HepG2 (cell line): ENCODE results near the gene CRIM1. TPM values are rescaled to one million over a fixed set of nuclear protein-coding genes. Genes with fewer than 3 reads are reported as not detected.
A peak's percentile ranks its signal among the peaks of the same experiment; 100 is the strongest.

Experiments
- ARNT ChIP-seq: fragments of 450-650 bp; IDR thresholded peaks from 2 replicates; pipeline ENCODE4 v1.6.1; 2017
- CBFB ChIP-seq: sonication (generic); formaldehyde crosslinking; IDR thresholded peaks from 2 replicates; pipeline ENCODE4 v1.4.0; 2020; ENCODE audit warnings: missing genetic modification reagents
- FOXA3 ChIP-seq: IDR thresholded peaks from 2 replicates; pipeline ENCODE4 v1.6.1; 2016; ENCODE audit warnings: missing genetic modification reagents, missing compliant biosample characterization
- FOXJ3 ChIP-seq: sonication (generic); formaldehyde crosslinking; IDR thresholded peaks from 2 replicates; pipeline ENCODE4 v1.4.0; 2020; ENCODE audit warnings: missing genetic modification reagents, mild to moderate bottlenecking, borderline replicate concordance
- FOXO1 ChIP-seq: sonication (generic); formaldehyde crosslinking; IDR thresholded peaks from 2 replicates; pipeline ENCODE4 v1.4.0; 2020; ENCODE audit warnings: missing genetic modification reagents
- GABPB1 ChIP-seq: IDR thresholded peaks from 2 replicates; pipeline ENCODE4 v1.6.1; 2016; ENCODE audit warnings: mild to moderate bottlenecking, missing genetic modification reagents, moderate library complexity, missing compliant biosample characterization
- ISL2 ChIP-seq: sonication (generic); formaldehyde crosslinking; IDR thresholded peaks from 2 replicates; pipeline ENCODE4 v1.5.0; 2020; ENCODE audit warnings: missing genetic modification reagents
- JUND ChIP-seq: sonication (generic); formaldehyde crosslinking; IDR thresholded peaks from 2 replicates; pipeline ENCODE4 v1.8.0; 2022; ENCODE audit warnings: mild to moderate bottlenecking, missing genetic modification reagents
- KLF6 ChIP-seq: IDR thresholded peaks from 2 replicates; pipeline ENCODE4 v1.8.0; 2016; ENCODE audit warnings: missing biosample characterization, missing genetic modification reagents
- MEF2D ChIP-seq: sonication (generic); formaldehyde crosslinking; IDR thresholded peaks from 2 replicates; pipeline ENCODE4 v1.5.1; 2020; ENCODE audit warnings: mild to moderate bottlenecking, missing genetic modification reagents
- NCOA2 ChIP-seq: sonication (generic); formaldehyde crosslinking; IDR thresholded peaks from 2 replicates; pipeline ENCODE4 v1.8.0; 2022; ENCODE audit warnings: inconsistent platforms
- PHF5A ChIP-seq: IDR thresholded peaks from one replicate; pipeline ENCODE4 v1.6.1; 2018; ENCODE audit warnings: low read depth, missing genetic modification reagents; ENCODE audit not compliant: unreplicated experiment
- SMARCC2 ChIP-seq: fragments of 450-650 bp; IDR thresholded peaks from 2 replicates; pipeline ENCODE4 v1.6.1; 2017; ENCODE audit warnings: antibody characterized with exemption, mild to moderate bottlenecking
- SNRNP70 ChIP-seq: fragments of 200-400 bp; formaldehyde crosslinking; IDR thresholded peaks from 2 replicates; pipeline ENCODE4 v1.6.1; 2017; ENCODE audit warnings: mild to moderate bottlenecking, low read depth, low read length, moderate library complexity
- SP140L ChIP-seq: sonication (generic); formaldehyde crosslinking; IDR thresholded peaks from 2 replicates; pipeline ENCODE4 v1.4.0; 2020; ENCODE audit warnings: missing genetic modification reagents, borderline replicate concordance
- ZBTB3 ChIP-seq: sonication (generic); formaldehyde crosslinking; IDR thresholded peaks from 2 replicates; pipeline ENCODE4 v1.4.0; 2020; ENCODE audit warnings: low read depth, mild to moderate bottlenecking, moderate library complexity, missing genetic modification reagents, borderline replicate concordance
- ZNF10 ChIP-seq: sonication (generic); formaldehyde crosslinking; IDR thresholded peaks from 2 replicates; pipeline ENCODE4 v1.4.0; 2020; ENCODE audit warnings: mild to moderate bottlenecking, low read depth, missing genetic modification reagents, borderline replicate concordance
- ZNF136 ChIP-seq: sonication (generic); formaldehyde crosslinking; IDR thresholded peaks from 2 replicates; pipeline ENCODE4 v1.8.1; 2022; ENCODE audit warnings: low read depth, mild to moderate bottlenecking, moderate library complexity, missing genetic modification reagents
- ZNF224 ChIP-seq: sonication (generic); formaldehyde crosslinking; IDR thresholded peaks from 2 replicates; pipeline ENCODE4 v1.5.0; 2020; ENCODE audit warnings: mild to moderate bottlenecking, missing genetic modification reagents
- ZNF598 ChIP-seq: sonication (generic); formaldehyde crosslinking; IDR thresholded peaks from 2 replicates; pipeline ENCODE4 v1.5.1; 2020; ENCODE audit warnings: mild to moderate bottlenecking, missing genetic modification reagents, borderline replicate concordance
- ZNF776 ChIP-seq: sonication (generic); formaldehyde crosslinking; IDR thresholded peaks from 2 replicates; pipeline ENCODE4 v1.4.0; 2020; ENCODE audit warnings: mild to moderate bottlenecking, missing genetic modification reagents
- ZNF792 ChIP-seq: IDR thresholded peaks from 2 replicates; pipeline ENCODE4 v1.6.1; 2016
- polyA plus RNA-seq, 8 experiments: library from polyadenylated mRNA; depleted of rRNA in 3 of 8; stranded (reverse) in 7 of 8; unstranded in 1 of 8; fragments of >200 nt; fragmentation: Illumina TruSeq in 4 of 8; extraction: Trizol in 4 of 8; gene quantifications; 2 replicates each; pipeline versions ENCODE4 v1.2.1 to v1.2.3, GENCODE V29; 2011 to 2016; ENCODE audit warnings: low read depth in 4 of 8, missing spikeins in 1 of 8, mixed read lengths in 1 of 8; ENCODE audit not compliant: insufficient read depth in 1 of 8
- total RNA-seq, 5 experiments: library from RNA; depleted of rRNA; stranded (reverse); fragments of >200 nt; fragmentation: Illumina TruSeq; extraction: Trizol; gene quantifications; 2 replicates each; pipeline ENCODE4 v1.2.3, GENCODE V29; 2016; ENCODE audit warnings: low read depth in 1 of 5
- TF ChIP-seq, protein P1 (sequence below): sonication (generic); formaldehyde crosslinking; IDR thresholded peaks from 2 replicates; pipeline ENCODE4 v1.4.0; 2020; ENCODE audit warnings: missing genetic modification reagents, mild to moderate bottlenecking, borderline replicate concordance
- TF ChIP-seq, protein P2 (sequence below): sonication (generic); formaldehyde crosslinking; IDR thresholded peaks from 2 replicates; pipeline ENCODE4 v1.4.0; 2020; ENCODE audit warnings: missing genetic modification reagents, borderline replicate concordance
- TF ChIP-seq, protein P3 (sequence below): IDR thresholded peaks from 2 replicates; pipeline ENCODE4 v1.6.1; 2016; ENCODE audit warnings: missing compliant biosample characterization, missing genetic modification reagents, borderline replicate concordance
- TF ChIP-seq, protein P4 (sequence below): sonication (generic); formaldehyde crosslinking; IDR thresholded peaks from 2 replicates; pipeline ENCODE4 v1.4.0; 2020; ENCODE audit warnings: missing genetic modification reagents

The CRIM1 gene
- total and polyA plus RNA-seq, 2 of the 13 experiments (the other 11 are each of a cell fraction or from before 2014, with no cell fraction given) = 39.1 to 69.9 TPM

DNA sequence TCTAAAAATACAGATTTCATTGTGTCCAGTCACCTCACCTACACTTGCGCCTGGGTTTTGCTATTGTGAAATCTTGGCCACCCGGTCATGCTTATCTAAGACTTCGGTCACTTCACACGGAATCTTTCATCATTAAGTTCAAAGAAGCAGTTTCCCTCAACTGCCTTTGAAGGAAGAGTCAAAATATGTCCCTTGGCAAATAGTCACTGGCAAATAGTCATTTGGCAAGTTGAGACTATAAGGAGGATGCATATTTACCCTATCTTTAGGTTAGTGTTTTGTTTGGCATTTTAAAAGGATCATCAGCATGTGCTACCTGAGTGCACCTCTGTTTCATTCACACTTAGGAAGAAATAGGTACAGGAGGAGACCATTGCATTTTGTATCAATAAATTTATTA lies 146.5 kb downstream of the CRIM1 start (continued):
- TF ChIP-seq, protein P1, sequence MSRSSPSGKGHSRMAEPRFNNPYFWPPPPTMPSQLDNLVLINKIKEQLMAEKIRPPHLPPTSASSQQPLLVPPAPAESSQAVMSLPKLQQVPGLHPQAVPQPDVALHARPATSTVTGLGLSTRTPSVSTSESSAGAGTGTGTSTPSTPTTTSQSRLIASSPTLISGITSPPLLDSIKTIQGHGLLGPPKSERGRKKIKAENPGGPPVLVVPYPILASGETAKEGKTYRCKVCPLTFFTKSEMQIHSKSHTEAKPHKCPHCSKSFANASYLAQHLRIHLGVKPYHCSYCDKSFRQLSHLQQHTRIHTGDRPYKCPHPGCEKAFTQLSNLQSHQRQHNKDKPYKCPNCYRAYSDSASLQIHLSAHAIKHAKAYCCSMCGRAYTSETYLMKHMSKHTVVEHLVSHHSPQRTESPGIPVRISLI = peak; percentile 76; the same call in 1 of the 2 replicates
- TF ChIP-seq ZNF10 = no peak
- no peak for TF ChIP-seq ARNT
- TF ChIP-seq SP140L (CRISPR knock-in tag) = peak; percentile 93; the same call in 1 of the 2 replicates
- TF ChIP-seq, protein P2, sequence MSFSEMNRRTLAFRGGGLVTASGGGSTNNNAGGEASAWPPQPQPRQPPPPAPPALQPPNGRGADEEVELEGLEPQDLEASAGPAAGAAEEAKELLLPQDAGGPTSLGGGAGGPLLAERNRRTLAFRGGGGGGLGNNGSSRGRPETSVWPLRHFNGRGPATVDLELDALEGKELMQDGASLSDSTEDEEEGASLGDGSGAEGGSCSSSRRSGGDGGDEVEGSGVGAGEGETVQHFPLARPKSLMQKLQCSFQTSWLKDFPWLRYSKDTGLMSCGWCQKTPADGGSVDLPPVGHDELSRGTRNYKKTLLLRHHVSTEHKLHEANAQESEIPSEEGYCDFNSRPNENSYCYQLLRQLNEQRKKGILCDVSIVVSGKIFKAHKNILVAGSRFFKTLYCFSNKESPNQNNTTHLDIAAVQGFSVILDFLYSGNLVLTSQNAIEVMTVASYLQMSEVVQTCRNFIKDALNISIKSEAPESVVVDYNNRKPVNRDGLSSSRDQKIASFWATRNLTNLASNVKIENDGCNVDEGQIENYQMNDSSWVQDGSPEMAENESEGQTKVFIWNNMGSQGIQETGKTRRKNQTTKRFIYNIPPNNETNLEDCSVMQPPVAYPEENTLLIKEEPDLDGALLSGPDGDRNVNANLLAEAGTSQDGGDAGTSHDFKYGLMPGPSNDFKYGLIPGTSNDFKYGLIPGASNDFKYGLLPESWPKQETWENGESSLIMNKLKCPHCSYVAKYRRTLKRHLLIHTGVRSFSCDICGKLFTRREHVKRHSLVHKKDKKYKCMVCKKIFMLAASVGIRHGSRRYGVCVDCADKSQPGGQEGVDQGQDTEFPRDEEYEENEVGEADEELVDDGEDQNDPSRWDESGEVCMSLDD (CRISPR knock-in tag) = no peak
- no peak for TF ChIP-seq ZNF776 (CRISPR knock-in tag)
- peak; percentile 40; the same call in 1 of the 2 replicates for TF ChIP-seq GABPB1 (CRISPR knock-in tag)
- TF ChIP-seq, protein P3, sequence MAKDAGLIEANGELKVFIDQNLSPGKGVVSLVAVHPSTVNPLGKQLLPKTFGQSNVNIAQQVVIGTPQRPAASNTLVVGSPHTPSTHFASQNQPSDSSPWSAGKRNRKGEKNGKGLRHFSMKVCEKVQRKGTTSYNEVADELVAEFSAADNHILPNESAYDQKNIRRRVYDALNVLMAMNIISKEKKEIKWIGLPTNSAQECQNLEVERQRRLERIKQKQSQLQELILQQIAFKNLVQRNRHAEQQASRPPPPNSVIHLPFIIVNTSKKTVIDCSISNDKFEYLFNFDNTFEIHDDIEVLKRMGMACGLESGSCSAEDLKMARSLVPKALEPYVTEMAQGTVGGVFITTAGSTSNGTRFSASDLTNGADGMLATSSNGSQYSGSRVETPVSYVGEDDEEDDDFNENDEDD (CRISPR knock-in tag) = peak; percentile 65; the same call in 1 of the 2 replicates
- TF ChIP-seq FOXA3 (CRISPR knock-in tag) = peak; percentile 99
- TF ChIP-seq SNRNP70 = no peak
- TF ChIP-seq, protein P4, sequence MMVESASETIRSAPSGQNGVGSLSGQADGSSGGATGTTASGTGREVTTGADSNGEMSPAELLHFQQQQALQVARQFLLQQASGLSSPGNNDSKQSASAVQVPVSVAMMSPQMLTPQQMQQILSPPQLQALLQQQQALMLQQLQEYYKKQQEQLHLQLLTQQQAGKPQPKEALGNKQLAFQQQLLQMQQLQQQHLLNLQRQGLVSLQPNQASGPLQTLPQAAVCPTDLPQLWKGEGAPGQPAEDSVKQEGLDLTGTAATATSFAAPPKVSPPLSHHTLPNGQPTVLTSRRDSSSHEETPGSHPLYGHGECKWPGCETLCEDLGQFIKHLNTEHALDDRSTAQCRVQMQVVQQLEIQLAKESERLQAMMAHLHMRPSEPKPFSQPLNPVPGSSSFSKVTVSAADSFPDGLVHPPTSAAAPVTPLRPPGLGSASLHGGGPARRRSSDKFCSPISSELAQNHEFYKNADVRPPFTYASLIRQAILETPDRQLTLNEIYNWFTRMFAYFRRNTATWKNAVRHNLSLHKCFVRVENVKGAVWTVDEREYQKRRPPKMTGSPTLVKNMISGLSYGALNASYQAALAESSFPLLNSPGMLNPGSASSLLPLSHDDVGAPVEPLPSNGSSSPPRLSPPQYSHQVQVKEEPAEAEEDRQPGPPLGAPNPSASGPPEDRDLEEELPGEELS (CRISPR knock-in tag) = peak; percentile 98
- TF ChIP-seq ZNF598 (CRISPR knock-in tag) = no peak
- peak; percentile 100 for TF ChIP-seq ISL2 (CRISPR knock-in tag)
- peak; percentile 58; the same call in 1 of the 2 replicates for TF ChIP-seq JUND
- no peak for TF ChIP-seq ZNF224
- TF ChIP-seq ZNF792 (CRISPR knock-in tag) = peak; percentile 70
- TF ChIP-seq KLF6 (CRISPR knock-in tag) = peak; percentile 83; the same call in 1 of the 2 replicates
- no peak for TF ChIP-seq ZNF136
- TF ChIP-seq CBFB = peak; percentile 95
- TF ChIP-seq FOXJ3 (CRISPR knock-in tag) = peak; percentile 99
- TF ChIP-seq PHF5A = peak; percentile 39
- TF ChIP-seq SMARCC2 = peak; percentile 54; the same call in 1 of the 2 replicates
- TF ChIP-seq ZBTB3 (CRISPR knock-in tag) = peak; percentile 60; the same call in 1 of the 2 replicates
- TF ChIP-seq NCOA2 = peak; percentile 100
- TF ChIP-seq FOXO1 (CRISPR knock-in tag) = peak; percentile 97
- TF ChIP-seq MEF2D (CRISPR knock-in tag) = peak; percentile 57; the same call in 1 of the 2 replicates
